OCI-LY1 (cell line): ENCODE measurements around the gene HRNR.
A peak's percentile ranks its signal among the peaks of the same experiment; 100 is the strongest.

Source experiments
- H2AFZ ChIP-seq: fragments of 200-600 bp; sonication (generic), shearing (Covaris generic); 2 replicates; pipeline ENCODE4 v1.6.0; 2014; ENCODE audit warnings: antibody characterized with exemption, mild to moderate bottlenecking, low read length
- H3F3A ChIP-seq: fragments of 200-600 bp; sonication (generic), shearing (Covaris generic); 2 replicates; pipeline ENCODE4 v1.6.0; 2014; ENCODE audit warnings: mild to moderate bottlenecking, antibody characterized with exemption, low read length, moderate library complexity; ENCODE audit not compliant: insufficient read depth
- H3K27ac ChIP-seq: fragments of 200-600 bp; sonication (generic); 2 replicates; pipeline ENCODE4 v1.5.1; 2014; ENCODE audit warnings: low read length, mixed run types, mild to moderate bottlenecking, low read depth; ENCODE audit not compliant: poor library complexity, severe bottlenecking
- H3K27me3 ChIP-seq: fragments of 200-600 bp; sonication (generic); 2 replicates; pipeline ENCODE4 v1.6.0; 2014; ENCODE audit warnings: antibody characterized with exemption, mild to moderate bottlenecking, low read length, moderate library complexity; ENCODE audit not compliant: insufficient read depth
- H3K36me3 ChIP-seq: fragments of 200-600 bp; sonication (generic); 2 replicates; pipeline ENCODE4 v1.6.1; 2014; ENCODE audit warnings: mild to moderate bottlenecking, antibody characterized with exemption, low read length, moderate library complexity, mixed read lengths; ENCODE audit not compliant: insufficient read depth
- H3K4me1 ChIP-seq: fragments of 200-600 bp; sonication (generic); 2 replicates; pipeline ENCODE4 v1.5.1; 2014; ENCODE audit warnings: mild to moderate bottlenecking, low read length, moderate library complexity; ENCODE audit not compliant: insufficient read depth, severe bottlenecking
- H3K4me2 ChIP-seq: fragments of 200-600 bp; sonication (generic), shearing (Covaris generic); 2 replicates; pipeline ENCODE4 v1.6.1; 2014; ENCODE audit warnings: low read length
- H3K4me3 ChIP-seq: fragments of 200-600 bp; sonication (generic); 2 replicates; pipeline ENCODE4 v1.5.1; 2014; ENCODE audit warnings: low read length, low read depth, mild to moderate bottlenecking, mixed read lengths; ENCODE audit not compliant: poor library complexity, severe bottlenecking
- H3K79me2 ChIP-seq: fragments of 200-600 bp; shearing (Covaris generic); 2 replicates; pipeline ENCODE4 v1.6.1; 2016; ENCODE audit warnings: mixed run types, low read length, mixed read lengths; ENCODE audit not compliant: insufficient read depth
- H3K9ac ChIP-seq: fragments of 200-600 bp; sonication (generic), shearing (Covaris generic); 2 replicates; pipeline ENCODE4 v1.6.1; 2014; ENCODE audit warnings: mild to moderate bottlenecking, low read length, mixed read lengths
- H3K9me2 ChIP-seq: fragments of 200-600 bp; sonication (generic), shearing (Covaris generic); 2 replicates; pipeline ENCODE4 v1.6.1; 2014; ENCODE audit warnings: low read depth, mild to moderate bottlenecking, low read length, mixed read lengths
- H3K9me3 ChIP-seq: fragments of 200-600 bp; shearing (Covaris generic); 2 replicates; pipeline ENCODE4 v1.6.1; 2014; ENCODE audit warnings: low read length, mixed read lengths
- H4K20me1 ChIP-seq: fragments of 200-600 bp; sonication (generic), shearing (Covaris generic); 2 replicates; pipeline ENCODE4 v1.6.0; 2016; ENCODE audit warnings: mild to moderate bottlenecking, low read length; ENCODE audit not compliant: insufficient read depth
- CTCF ChIP-seq: fragments of 200-600 bp; sonication (generic), shearing (Covaris generic); IDR thresholded peaks from 2 replicates; pipeline ENCODE4 v1.5.1; 2017; ENCODE audit warnings: mild to moderate bottlenecking, antibody characterized with exemption, low read length, moderate library complexity, mixed read lengths
- EZH2 ChIP-seq: fragments of 200-600 bp; sonication (generic), shearing (Covaris generic); IDR thresholded peaks from 2 replicates; pipeline ENCODE4 v1.8.0; 2017; ENCODE audit warnings: borderline replicate concordance, mixed run types, mild to moderate bottlenecking, antibody characterized with exemption, low read length, moderate library complexity, mixed read lengths

The HRNR gene

DNA sequence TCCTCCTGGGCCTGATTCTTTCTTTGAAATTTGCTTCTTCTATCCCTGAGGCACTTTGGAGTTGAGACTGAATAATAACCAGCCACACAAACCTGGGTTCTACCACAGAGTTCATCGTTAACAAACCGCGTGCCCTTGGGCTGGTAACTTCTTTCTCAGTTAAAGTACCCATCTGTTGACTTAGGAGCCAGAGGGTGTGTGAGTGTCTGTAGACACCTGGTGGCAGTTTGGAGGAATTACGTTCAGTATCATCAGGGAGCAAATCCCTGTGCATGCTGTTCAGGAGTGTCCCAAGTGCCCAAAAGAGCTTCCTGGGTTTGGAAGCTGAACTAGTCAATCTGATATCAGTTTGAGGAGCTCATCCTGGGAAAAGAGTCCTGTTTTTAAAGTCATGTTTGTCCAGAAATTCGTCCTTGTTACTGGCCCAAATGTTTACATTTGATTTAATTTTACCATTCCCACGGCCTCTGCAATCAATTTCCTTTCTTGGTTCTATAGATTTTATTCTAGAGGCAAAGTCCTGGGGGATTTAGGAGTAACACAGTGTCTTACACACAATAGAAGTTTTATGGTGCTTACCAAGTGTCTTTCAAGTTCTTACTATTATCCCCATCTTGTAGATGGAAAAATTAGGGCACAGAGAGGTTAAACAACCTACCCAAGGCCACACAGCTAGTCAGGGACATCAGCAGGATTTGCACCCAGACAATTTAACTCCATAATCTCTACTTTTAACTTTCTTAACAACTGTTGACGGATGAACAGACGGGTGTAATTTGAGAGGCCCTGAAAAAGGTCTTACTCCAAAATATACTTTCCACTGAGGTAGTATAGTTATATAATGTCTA, 38.2 kb downstream of the HRNR start:
- no peaks in the 10 kb centered on the region for H3F3A ChIP-seq
- H3K4me2 ChIP-seq: no peak overlapping the region
- H3K27me3 ChIP-seq: no peaks in the 10 kb centered on the region
- no peaks in the 10 kb centered on the region for H3K79me2 ChIP-seq
- H3K9ac ChIP-seq: no peak overlapping the region
- H3K36me3 ChIP-seq: no peaks in the 10 kb centered on the region
- no peak overlapping the region for H3K27ac ChIP-seq
- peaks cover 9% of the 10 kb centered on the region for H3K4me1 ChIP-seq
- TF ChIP-seq CTCF: peak; percentile 74
- TF ChIP-seq EZH2: no peak
- H3K4me3 ChIP-seq: no peak overlapping the region
- H2AFZ ChIP-seq: no peak overlapping the region
- H4K20me1 ChIP-seq: no peaks in the 10 kb centered on the region
- H3K9me3 ChIP-seq: no peaks in the 10 kb centered on the region
- no peaks in the 10 kb centered on the region for H3K9me2 ChIP-seq

GRCh38 chr1:152182944-152183361, 41.0 kb downstream of the HRNR start:
- Histone ChIP-seq H3K9me3 (no peaks in the 10 kb centered on the region), H3K79me2 (no peaks in the 10 kb centered on the region), H3K4me2 (no peak overlapping the region), H3K36me3 (no peaks in the 10 kb centered on the region), H3F3A (no peaks in the 10 kb centered on the region), H3K27me3 (no peaks in the 10 kb centered on the region), H3K4me3 (no peak overlapping the region), H4K20me1 (no peaks in the 10 kb centered on the region), H3K27ac (no peak overlapping the region), H3K4me1 (no peaks in the 10 kb centered on the region), H2AFZ (no peak overlapping the region), H3K9me2 (no peaks in the 10 kb centered on the region), H3K9ac (no peak overlapping the region)
- TF ChIP-seq CTCF: no peak
- no peak for TF ChIP-seq EZH2

DNA sequence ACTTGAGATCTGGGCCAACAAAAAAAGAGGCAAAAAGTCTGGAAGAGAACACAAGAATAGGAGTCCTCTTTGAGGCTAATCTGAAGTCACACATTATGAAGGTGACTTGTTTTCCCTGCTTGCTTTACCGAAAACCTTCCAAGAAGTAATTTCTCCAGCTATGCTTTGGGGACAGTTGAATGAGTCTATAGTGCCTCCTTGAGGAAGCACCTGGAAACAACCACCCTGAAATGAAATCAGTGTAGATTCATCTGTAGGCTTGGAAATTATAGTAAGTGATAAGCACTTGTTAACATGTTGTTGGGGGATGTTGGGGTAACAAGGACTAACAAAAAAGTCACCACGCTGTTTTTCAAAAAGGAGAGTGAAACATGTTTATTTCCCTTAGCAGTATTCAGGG, 41.6 kb downstream of the HRNR start:
- TF ChIP-seq EZH2: no peak
- peak; percentile 47; the same call in 1 of the 2 replicates for TF ChIP-seq CTCF
- Histone ChIP-seq H3K27me3 (no peaks in the 10 kb centered on the region), H3K9me2 (no peaks in the 10 kb centered on the region), H3K4me2 (no peak overlapping the region), H2AFZ (no peak overlapping the region), H3K9ac (no peak overlapping the region), H3K4me1 (no peaks in the 10 kb centered on the region), H4K20me1 (no peaks in the 10 kb centered on the region), H3K4me3 (no peak overlapping the region), H3K9me3 (no peaks in the 10 kb centered on the region), H3K79me2 (no peaks in the 10 kb centered on the region), H3K27ac (no peak overlapping the region), H3K36me3 (no peaks in the 10 kb centered on the region), H3F3A (no peaks in the 10 kb centered on the region)
